ENCODE results near the gene AIMP2. TPM values are rescaled to one million over a fixed set of nuclear protein-coding genes. Genes with fewer than 3 reads are reported as not detected.
"Not testable (repeated sequence)": the region's sequence is repeated elsewhere in the genome, so short reads cannot be mapped to it uniquely, and the experiment has no call there.

AIMP2 gene
- total RNA-seq, 1 donor from 2014 or later = 49.8 TPM

DNA sequence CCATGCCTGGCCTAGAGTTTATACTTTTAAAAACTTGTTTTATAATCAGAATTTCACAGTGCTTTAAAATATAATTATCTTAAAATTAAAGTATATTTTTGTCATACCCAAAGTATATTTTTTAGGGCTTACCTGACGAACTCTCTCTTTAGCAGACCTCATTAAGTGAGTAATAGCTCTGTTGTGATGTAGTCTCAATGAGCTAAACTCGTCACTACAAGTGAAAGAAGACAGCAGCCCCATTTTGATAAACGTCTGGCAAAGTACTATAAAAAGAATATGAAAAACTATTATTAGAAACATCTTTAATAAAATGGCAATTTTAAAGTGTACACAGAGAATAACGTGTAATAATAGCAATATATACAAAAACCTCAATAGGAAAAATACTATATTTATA, 40.7 kb downstream of the AIMP2 start:
- H3K27ac Mint-ChIP-seq (ENCODE audit: unreplicated experiment) = no peak overlapping the region
- H3K36me3 Mint-ChIP-seq (ENCODE audit: low read depth) = peaks cover 19% of the 10 kb centered on the region
- no peaks in the 10 kb centered on the region for H3K4me1 Mint-ChIP-seq (ENCODE audit: low read depth)
- no peaks in the 10 kb centered on the region for H3K27me3 Mint-ChIP-seq (ENCODE audit: low read depth)
- TF ChIP-seq, protein P1, sequence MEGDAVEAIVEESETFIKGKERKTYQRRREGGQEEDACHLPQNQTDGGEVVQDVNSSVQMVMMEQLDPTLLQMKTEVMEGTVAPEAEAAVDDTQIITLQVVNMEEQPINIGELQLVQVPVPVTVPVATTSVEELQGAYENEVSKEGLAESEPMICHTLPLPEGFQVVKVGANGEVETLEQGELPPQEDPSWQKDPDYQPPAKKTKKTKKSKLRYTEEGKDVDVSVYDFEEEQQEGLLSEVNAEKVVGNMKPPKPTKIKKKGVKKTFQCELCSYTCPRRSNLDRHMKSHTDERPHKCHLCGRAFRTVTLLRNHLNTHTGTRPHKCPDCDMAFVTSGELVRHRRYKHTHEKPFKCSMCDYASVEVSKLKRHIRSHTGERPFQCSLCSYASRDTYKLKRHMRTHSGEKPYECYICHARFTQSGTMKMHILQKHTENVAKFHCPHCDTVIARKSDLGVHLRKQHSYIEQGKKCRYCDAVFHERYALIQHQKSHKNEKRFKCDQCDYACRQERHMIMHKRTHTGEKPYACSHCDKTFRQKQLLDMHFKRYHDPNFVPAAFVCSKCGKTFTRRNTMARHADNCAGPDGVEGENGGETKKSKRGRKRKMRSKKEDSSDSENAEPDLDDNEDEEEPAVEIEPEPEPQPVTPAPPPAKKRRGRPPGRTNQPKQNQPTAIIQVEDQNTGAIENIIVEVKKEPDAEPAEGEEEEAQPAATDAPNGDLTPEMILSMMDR (IDR thresholded peaks at IDR 0.05) = no peak
- H3K9me3 Mint-ChIP-seq (ENCODE audit: low read depth) = no peaks in the 10 kb centered on the region
- no peak overlapping the region for H3K4me3 Mint-ChIP-seq (ENCODE audit: unreplicated experiment)
- no peak for DNase-seq (ENCODE audit: low spot score)

DNA sequence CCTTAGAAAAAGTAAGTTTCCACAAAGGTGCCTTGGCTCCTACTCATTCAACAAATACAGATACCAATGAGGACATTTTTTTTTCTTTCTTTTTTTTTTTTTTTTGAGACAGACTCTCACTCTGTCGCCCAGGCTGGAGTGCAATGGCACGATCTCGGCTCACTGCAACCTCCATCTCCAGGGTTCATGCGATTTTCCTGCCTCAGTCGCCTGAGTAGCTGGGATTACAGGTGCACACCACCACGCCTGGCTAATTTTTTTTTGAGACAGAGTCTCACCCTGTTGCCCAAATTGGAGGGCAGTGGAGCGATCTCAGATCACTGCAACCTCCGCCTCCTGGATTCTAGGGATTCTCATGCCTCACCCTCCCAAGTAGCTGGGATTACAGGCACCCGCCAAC, 42.1 kb downstream of the AIMP2 start:
- DNase-seq (ENCODE audit: low spot score); H3K4me3 Mint-ChIP-seq (ENCODE audit: unreplicated experiment); H3K9me3 Mint-ChIP-seq (ENCODE audit: low read depth); H3K27me3 Mint-ChIP-seq (ENCODE audit: low read depth); H3K27ac Mint-ChIP-seq (ENCODE audit: unreplicated experiment); H3K4me1 Mint-ChIP-seq (ENCODE audit: low read depth): not testable (repeated sequence)
- H3K36me3 Mint-ChIP-seq (ENCODE audit: low read depth) = peaks cover 20% of the 10 kb centered on the region

DNA sequence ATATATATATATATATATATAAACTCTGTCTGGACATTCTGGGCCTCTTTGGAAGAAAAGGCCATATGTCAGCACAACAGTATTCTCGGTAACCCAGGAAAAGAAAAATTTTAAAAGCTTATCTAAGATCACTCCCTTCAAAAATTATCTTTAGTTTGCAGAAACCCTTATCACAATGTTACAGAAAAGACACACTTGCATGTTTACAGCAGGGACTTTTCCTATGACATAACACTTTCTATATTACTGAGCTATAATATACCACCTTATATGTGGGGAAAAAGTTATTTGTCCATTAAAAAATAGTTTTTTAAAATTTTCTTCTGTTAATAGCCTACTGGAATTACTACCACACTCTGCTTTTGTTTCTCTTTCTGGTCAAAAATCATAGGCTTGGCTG, 47.5 kb downstream of the AIMP2 start:
- peak overlapping the region; percentile 81 for H3K4me3 Mint-ChIP-seq (ENCODE audit: unreplicated experiment)
- TF ChIP-seq, protein P1 (IDR thresholded peaks at IDR 0.05) = no peak
- peaks cover 29% of the 10 kb centered on the region for H3K4me1 Mint-ChIP-seq (ENCODE audit: low read depth)
- H3K27me3 Mint-ChIP-seq (ENCODE audit: low read depth) = no peaks in the 10 kb centered on the region
- no peaks in the 10 kb centered on the region for H3K9me3 Mint-ChIP-seq (ENCODE audit: low read depth)
- peaks cover 8% of the 10 kb centered on the region for H3K36me3 Mint-ChIP-seq (ENCODE audit: low read depth)
- no peak for DNase-seq (ENCODE audit: low spot score)
- peak overlapping the region; percentile 97 for H3K27ac Mint-ChIP-seq (ENCODE audit: unreplicated experiment)

DNA sequence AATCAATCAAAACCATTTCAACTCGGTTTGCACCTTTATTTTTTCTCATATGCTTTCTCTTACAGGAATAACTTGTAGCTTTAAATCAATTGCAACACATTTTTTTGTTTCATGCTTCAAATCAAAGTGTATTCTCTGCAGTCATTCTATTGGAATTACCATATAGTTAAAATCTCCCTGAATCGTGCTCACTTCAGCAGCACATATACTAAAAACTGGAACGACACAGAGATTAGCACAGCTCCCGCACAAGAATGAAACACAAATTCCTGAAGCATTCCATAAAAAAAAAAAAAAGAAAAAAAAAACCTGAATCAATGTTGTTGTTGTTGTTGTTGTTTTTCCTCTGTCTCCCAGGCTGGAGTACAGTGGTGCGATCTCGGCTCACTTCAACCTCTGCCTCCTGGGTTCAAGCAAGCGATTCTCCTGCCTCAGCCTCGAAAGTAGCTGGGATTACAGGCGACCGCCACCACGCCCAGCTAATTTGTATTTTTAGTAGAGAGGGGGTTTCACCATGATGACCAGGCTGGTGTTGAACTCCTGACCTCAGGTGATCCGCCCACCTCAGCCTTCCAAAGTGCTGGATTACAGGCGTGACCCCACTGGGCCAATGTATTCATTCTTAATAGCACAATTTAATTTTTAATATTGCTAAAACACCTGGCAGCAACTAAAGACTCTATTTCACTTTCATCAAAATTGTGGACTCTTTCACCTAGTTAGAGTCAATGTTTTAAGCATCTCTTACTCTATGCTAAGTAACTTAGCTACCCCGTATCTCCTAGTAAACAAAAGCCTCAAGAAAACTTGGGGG, 48.5 kb downstream of the AIMP2 start:
- Mint-ChIP-seq H3K9me3 (ENCODE audit: low read depth) (no peaks in the 10 kb centered on the region), H3K27me3 (ENCODE audit: low read depth) (no peaks in the 10 kb centered on the region), H3K4me1 (ENCODE audit: low read depth) (peaks cover 29% of the 10 kb centered on the region), H3K4me3 (ENCODE audit: unreplicated experiment) (peak overlapping the region; percentile 81), H3K36me3 (ENCODE audit: low read depth) (peaks cover 8% of the 10 kb centered on the region), H3K27ac (ENCODE audit: unreplicated experiment) (peak overlapping the region; percentile 97)
- TF ChIP-seq, protein P1 (IDR thresholded peaks at IDR 0.05) = no peak
- no peak for DNase-seq (ENCODE audit: low spot score)

DNA sequence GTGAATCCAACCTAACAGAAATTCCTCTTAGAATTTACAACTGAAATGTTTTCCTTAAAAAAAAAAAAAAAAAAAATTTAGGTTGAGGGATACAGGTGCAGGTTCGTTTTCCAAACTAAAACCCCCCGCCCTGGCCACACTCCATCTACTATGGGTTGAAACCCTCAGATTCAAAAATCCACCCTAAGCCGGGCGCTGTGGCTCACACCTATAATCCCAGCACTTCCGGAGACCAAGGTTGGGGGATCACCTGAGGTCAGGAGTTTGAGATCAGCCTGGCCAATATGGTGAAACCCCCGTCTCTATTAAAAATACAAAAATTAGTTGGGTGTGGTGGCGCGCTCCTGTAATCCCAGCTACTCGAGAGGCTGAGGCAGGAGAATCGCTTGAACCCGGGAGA, 50.9 kb downstream of the AIMP2 start:
- H3K27ac Mint-ChIP-seq (ENCODE audit: unreplicated experiment); H3K27me3 Mint-ChIP-seq (ENCODE audit: low read depth); H3K36me3 Mint-ChIP-seq (ENCODE audit: low read depth); H3K9me3 Mint-ChIP-seq (ENCODE audit: low read depth); DNase-seq (ENCODE audit: low spot score): not testable (repeated sequence)
- H3K4me1 Mint-ChIP-seq (ENCODE audit: low read depth) = peaks cover 29% of the 10 kb centered on the region
- H3K4me3 Mint-ChIP-seq (ENCODE audit: unreplicated experiment) = peak overlapping the region; percentile 81

DNA sequence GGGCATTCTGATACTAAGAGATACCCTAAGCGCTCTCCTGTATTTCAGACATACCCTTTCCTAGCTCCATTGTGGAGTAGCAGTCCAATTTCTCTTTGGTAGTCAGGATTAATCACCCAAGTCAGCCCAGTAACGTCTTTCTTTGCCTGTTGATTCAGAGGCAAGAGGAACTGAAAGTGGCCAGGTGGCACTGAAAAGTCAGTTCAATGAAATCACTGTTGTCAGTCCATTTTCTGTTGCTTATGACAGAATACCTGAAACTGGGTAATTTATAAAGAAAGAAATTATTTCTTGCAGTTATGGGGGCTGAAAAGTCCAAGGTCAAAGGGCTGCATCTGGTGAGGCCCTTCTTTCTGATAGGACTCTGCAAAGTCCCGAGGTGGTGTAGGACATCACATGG, 62.3 kb downstream of the AIMP2 start:
- Mint-ChIP-seq H3K27me3 (ENCODE audit: low read depth) (no peaks in the 10 kb centered on the region), H3K4me1 (ENCODE audit: low read depth) (no peaks in the 10 kb centered on the region), H3K27ac (ENCODE audit: unreplicated experiment) (no peak overlapping the region), H3K4me3 (ENCODE audit: unreplicated experiment) (no peak overlapping the region), H3K9me3 (ENCODE audit: low read depth) (no peaks in the 10 kb centered on the region), H3K36me3 (ENCODE audit: low read depth) (no peaks in the 10 kb centered on the region)
- TF ChIP-seq, protein P1 (IDR thresholded peaks at IDR 0.05) = no peak
- DNase-seq (ENCODE audit: low spot score) = no peak

Other genes with a start within 250 kb of the AIMP2 start
- gene RNF216, start 227.6 kb upstream of the AIMP2 start, total RNA-seq = 45.4 to 46.9 TPM (median 46.5 TPM) in 3 replicates
- not detected in 3 replicates for gene OCM, start 128.5 kb upstream of the AIMP2 start, total RNA-seq
- gene CCZ1, start 110.5 kb upstream of the AIMP2 start, total RNA-seq = 101 to 125 TPM (median 118 TPM) in 3 replicates
- not detected in 3 replicates for gene RSPH10B, start 38.6 kb upstream of the AIMP2 start, total RNA-seq
- 15.3 to 17.0 TPM (median 16.0 TPM) in 3 replicates for gene PMS2, start 223 bp upstream of the AIMP2 start, total RNA-seq
- gene ANKRD61, start 22.1 kb downstream of the AIMP2 start, total RNA-seq = not detected in 3 replicates
- 79.0 to 94.8 TPM (median 79.6 TPM) in 3 replicates for gene EIF2AK1, start 49.9 kb downstream of the AIMP2 start, total RNA-seq
- 10.8 to 11.9 TPM (median 11.0 TPM) in 3 replicates for gene USP42, start 95.7 kb downstream of the AIMP2 start, total RNA-seq